Measurements from ENCODE around the gene SOX9. TPM values are rescaled to one million over a fixed set of nuclear protein-coding genes. Genes with fewer than 3 reads are reported as not detected.
"Not testable (repeated sequence)": the region's sequence is repeated elsewhere in the genome, so short reads cannot be mapped to it uniquely, and the experiment has no call there.

The SOX9 gene
- total RNA-seq, 2 donors from 2014 or later: 7.0 to 20.6 TPM

DNA sequence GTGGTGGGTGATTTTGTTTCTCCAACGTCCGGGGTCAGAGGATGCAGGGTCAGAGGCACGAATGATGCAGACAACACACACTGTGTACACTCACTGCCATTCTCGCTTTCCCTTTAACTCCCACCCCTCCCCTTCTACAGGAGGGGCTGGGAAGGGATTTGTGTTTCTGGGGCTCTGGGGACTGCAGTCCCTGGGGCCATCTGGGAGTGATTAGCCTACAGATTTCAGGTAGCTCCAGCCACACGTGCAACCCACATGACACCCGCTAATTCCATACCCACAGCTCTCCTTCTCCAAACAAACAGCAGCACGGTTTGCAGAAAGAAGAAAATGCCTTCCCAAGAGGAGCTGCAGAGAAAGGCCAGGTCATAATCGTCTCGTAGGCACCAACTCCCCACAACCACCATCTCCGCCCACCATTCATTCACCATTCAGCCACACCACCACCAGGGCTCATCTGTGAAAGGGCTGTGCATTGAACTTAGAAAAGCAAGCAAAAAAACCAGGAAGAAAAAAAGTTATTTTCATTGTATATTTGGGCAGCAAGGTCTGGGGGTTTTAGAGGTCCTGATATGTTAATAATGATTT lies 9.4 kb upstream of the SOX9 start:
- Histone ChIP-seq H3K9me3 (no peaks in the 10 kb centered on the region), H3K4me1 (peaks cover 0 to 8% of the 10 kb centered on the region in 2 donors), H3K36me3 (no peaks in the 10 kb centered on the region), H3K4me3 (no peak overlapping the region), H3K27me3 (peaks cover 0 to 3% of the 10 kb centered on the region in 2 donors), H3K27ac (no peak overlapping the region)
- TF ChIP-seq, protein P1, sequence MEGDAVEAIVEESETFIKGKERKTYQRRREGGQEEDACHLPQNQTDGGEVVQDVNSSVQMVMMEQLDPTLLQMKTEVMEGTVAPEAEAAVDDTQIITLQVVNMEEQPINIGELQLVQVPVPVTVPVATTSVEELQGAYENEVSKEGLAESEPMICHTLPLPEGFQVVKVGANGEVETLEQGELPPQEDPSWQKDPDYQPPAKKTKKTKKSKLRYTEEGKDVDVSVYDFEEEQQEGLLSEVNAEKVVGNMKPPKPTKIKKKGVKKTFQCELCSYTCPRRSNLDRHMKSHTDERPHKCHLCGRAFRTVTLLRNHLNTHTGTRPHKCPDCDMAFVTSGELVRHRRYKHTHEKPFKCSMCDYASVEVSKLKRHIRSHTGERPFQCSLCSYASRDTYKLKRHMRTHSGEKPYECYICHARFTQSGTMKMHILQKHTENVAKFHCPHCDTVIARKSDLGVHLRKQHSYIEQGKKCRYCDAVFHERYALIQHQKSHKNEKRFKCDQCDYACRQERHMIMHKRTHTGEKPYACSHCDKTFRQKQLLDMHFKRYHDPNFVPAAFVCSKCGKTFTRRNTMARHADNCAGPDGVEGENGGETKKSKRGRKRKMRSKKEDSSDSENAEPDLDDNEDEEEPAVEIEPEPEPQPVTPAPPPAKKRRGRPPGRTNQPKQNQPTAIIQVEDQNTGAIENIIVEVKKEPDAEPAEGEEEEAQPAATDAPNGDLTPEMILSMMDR (IDR thresholded peaks at IDR 0.05): no peak
- no peak for DNase-seq (ENCODE audit: low spot score)

DNA sequence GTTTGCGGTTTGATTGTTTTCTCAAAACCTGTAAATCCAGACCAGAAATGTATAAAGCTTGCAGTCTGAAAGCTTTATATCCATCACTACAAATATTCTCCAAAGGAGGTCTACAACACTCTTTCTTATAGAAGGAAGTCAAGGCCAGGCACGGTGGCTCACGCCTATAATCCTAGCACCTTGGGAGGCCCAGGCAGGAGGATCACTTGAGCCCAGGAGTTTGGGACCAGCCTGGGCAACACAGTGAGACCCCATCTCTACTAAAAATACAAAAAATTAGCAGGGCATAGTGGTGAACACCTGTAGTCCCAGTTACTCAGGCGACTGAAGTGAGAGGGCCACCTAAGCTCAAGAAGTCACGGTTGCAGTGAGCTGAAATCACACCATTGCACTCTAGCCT lies 8.9 kb upstream of the SOX9 start:
- not testable (repeated sequence) for H3K9me3 ChIP-seq; DNase-seq (ENCODE audit: low spot score); H3K27ac ChIP-seq; H3K27me3 ChIP-seq; H3K4me3 ChIP-seq; H3K36me3 ChIP-seq
- H3K4me1 ChIP-seq: peaks cover 0 to 13% of the 10 kb centered on the region in 2 donors

DNA sequence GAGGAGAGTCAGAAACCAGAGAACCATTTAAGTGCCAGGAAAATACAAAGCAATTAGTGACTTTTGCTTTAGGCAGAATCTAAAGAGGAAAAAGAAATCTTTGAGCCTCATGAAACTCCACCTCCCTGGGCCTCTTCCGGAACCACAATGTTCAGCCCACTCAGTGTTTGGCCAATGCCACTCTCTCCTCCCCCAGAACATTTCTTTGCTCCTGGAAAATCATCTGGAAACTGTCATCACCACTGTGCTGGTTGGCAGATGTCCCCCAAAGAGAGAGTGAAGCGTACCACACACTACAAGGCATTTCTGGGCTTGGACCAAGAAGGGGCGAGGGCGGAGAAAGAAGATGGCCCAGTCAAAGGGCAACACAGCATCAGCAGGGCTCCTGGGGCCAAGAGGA lies 7.1 kb upstream of the SOX9 start:
- TF ChIP-seq, protein P1 (IDR thresholded peaks at IDR 0.05): no peak
- Histone ChIP-seq H3K4me1 (peaks cover 0 to 31% of the 10 kb centered on the region in 2 donors), H3K36me3 (no peaks in the 10 kb centered on the region), H3K27ac (no peak overlapping the region), H3K9me3 (no peaks in the 10 kb centered on the region), H3K4me3 (no peak overlapping the region), H3K27me3 (peaks cover 0 to 20% of the 10 kb centered on the region in 2 donors)
- DNase-seq (ENCODE audit: low spot score): no peak

DNA sequence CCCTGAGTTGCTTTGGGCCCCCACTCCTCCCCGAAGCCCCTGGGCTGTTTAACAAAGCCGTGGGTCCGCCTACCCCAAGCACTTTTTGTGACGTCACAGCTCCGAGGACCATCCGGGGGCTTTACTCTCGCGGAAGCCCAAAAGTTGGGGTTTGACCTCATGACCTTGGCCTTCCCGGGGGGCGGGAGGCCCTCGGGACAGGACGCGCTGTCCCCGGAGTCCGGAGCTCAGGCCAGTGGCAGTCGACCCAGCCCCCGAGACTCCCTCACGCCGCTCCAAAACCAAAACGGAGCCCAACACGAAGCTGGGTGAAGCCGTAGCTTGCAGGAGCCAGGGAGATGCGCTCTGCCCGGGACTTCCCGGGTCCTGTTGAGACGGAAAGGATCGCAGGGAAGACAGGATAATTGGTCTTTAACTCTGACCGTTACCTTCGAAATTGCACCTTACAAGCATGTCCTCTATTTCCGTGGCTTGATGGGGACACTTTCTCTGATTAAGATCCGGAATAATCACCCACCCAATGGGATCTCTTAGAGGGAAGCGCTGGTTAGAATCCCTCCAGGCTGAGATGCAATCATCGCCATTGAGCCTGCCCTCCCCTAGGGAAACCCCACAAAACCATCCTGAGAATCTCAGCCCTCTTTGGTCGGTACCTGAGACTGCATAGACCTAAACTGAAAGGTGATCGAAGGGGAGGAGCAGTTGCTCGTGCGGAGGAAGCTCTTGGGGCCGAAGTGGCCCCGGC lies 4.9 kb upstream of the SOX9 start:
- no peak overlapping the region for H3K27ac ChIP-seq
- no peak overlapping the region for H3K4me3 ChIP-seq
- no peak for DNase-seq (ENCODE audit: low spot score)
- no peaks in the 10 kb centered on the region for H3K9me3 ChIP-seq
- H3K27me3 ChIP-seq: peaks cover 3 to 20% of the 10 kb centered on the region in 2 donors
- no peaks in the 10 kb centered on the region for H3K36me3 ChIP-seq
- H3K4me1 ChIP-seq: peaks cover 0 to 52% of the 10 kb centered on the region in 2 donors
- TF ChIP-seq, protein P1 (IDR thresholded peaks at IDR 0.05): no peak

DNA sequence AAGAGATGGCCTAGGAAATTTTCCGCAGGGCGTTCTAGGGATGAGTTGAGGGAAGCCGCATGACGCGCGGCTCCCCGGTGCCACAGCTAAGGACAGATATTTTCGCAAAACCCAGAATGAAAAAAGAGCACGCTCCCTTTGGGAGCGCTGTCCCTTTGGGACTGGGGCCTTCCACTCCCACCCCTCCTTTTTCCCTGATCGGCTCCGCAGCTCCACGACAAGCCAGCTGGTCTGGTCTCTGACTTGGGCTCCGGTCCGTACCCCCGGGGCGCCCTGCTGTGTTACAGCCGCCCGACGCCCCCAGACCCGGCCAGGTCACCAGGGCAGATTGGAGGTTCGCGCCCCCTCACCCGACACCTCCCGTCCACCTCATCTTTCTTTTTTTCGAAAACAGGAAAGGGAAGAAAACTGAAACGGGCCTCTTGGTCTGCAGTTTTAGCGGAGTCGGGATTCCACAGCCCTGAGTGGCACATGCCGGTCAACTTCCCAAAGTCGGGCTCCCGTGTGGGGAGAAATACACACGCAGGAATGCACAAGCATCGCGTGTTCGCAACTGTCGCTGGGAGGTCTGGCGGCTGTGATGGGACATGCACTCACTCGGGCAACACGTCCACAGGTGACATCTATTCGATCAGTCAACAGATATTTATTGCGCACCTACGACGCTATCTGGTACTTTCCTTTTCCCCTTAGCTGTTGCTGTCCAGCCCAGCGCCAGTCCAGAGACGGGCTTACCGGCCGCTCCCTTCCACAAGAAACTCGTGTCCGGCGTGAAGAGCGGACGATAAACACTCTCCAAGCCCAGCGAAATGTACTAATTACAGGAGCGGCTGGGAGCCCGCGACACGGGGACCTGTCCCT lies 3.9 kb upstream of the SOX9 start:
- Histone ChIP-seq H3K27ac (no peak overlapping the region), H3K4me1 (peaks cover 0 to 61% of the 10 kb centered on the region in 2 donors), H3K36me3 (no peaks in the 10 kb centered on the region), H3K27me3 (peaks cover 3 to 23% of the 10 kb centered on the region in 2 donors), H3K9me3 (no peaks in the 10 kb centered on the region), H3K4me3 (peak overlapping the region in 1 of 2 donors; percentile 41)
- TF ChIP-seq, protein P1 (IDR thresholded peaks at IDR 0.05): no peak
- DNase-seq (ENCODE audit: low spot score): no peak

Measured in right atrium auricular region (tissue), 2 donors.